HG02763 (cell line): ENCODE results near the gene NR1I2.

ENCODE experiments used
- ATAC-seq: cut with Tn5 transposase; IDR thresholded peaks from one replicate; pipeline ENCODE4 v1.9.1; 2021; ENCODE audit warnings: mild to moderate bottlenecking, moderate library complexity; ENCODE audit not compliant: unreplicated experiment

The NR1I2 gene

GRCh38 chr3:119781330-119782198 is at the start of gene NR1I2:
Gene NR1I2, plus strand, starts transcription at chr3:119782101.
- ATAC-seq, result no peak

GRCh38 chr3:119733812-119734211 is 48.1 kb upstream of the NR1I2 start:
- no peak for ATAC-seq

- ATAC-seq, result no peak
Measured at GRCh38 chr3:119738741-119739140, 43.2 kb upstream of the NR1I2 start.

- ATAC-seq, result no peak
Measured at GRCh38 chr3:119741657-119742590, 40.0 kb upstream of the NR1I2 start.

GRCh38 chr3:119743921-119744320 is 38.0 kb upstream of the NR1I2 start:
- ATAC-seq, result no peak

GRCh38 chr3:119745942-119746341 is 36.0 kb upstream of the NR1I2 start:
- peak; percentile 58 for ATAC-seq

- ATAC-seq, result no peak
Measured at GRCh38 chr3:119746423-119746822, 35.5 kb upstream of the NR1I2 start.

- ATAC-seq, result no peak
Measured at GRCh38 chr3:119747357-119747756, 34.5 kb upstream of the NR1I2 start.

- no peak for ATAC-seq
Measured at GRCh38 chr3:119748991-119749390, 32.9 kb upstream of the NR1I2 start.

- no peak for ATAC-seq
Measured at GRCh38 chr3:119751423-119751822, 30.5 kb upstream of the NR1I2 start.

- peak; percentile 68 for ATAC-seq
Measured at GRCh38 chr3:119759962-119760361, 21.9 kb upstream of the NR1I2 start.

- no peak for ATAC-seq
Measured at GRCh38 chr3:119762876-119763275, 19.0 kb upstream of the NR1I2 start.

- ATAC-seq, result no peak
Measured at GRCh38 chr3:119763466-119763865, 18.4 kb upstream of the NR1I2 start.

- ATAC-seq, result no peak
Measured at GRCh38 chr3:119765239-119765638, 16.7 kb upstream of the NR1I2 start.

- ATAC-seq, result no peak
Measured at GRCh38 chr3:119767936-119768601, 13.8 kb upstream of the NR1I2 start.

- ATAC-seq, result no peak
Measured at GRCh38 chr3:119768668-119769393, 13.1 kb upstream of the NR1I2 start.

- ATAC-seq, result no peak
Measured at GRCh38 chr3:119769394-119770149, 12.3 kb upstream of the NR1I2 start.

- peak; percentile 60 for ATAC-seq
Measured at GRCh38 chr3:119774444-119774843, 7.5 kb upstream of the NR1I2 start.

GRCh38 chr3:119776304-119776703 is 5.6 kb upstream of the NR1I2 start:
- no peak for ATAC-seq

GRCh38 chr3:119778176-119778575 is 3.7 kb upstream of the NR1I2 start:
- ATAC-seq, result no peak
